Neural crest cell (in vitro differentiated cells): ENCODE measurements around the gene APCDD1. TPM values are rescaled to one million over a fixed set of nuclear protein-coding genes. Genes with fewer than 3 reads are reported as not detected.

Source experiments
- DNase-seq: peaks from one replicate; pipeline ENCODE4 v3.0.0; 2021; ENCODE audit warnings: low read depth, mixed read lengths, low spot score
- H3K27ac Mint-ChIP-seq: one replicate; pipeline ENCODE4 v1.8.0; 2021; ENCODE audit warnings: mild to moderate bottlenecking, mixed read lengths; ENCODE audit not compliant: unreplicated experiment
- H3K27me3 Mint-ChIP-seq: 2 replicates; pipeline ENCODE4 v1.8.0; 2021; ENCODE audit warnings: low read depth, mild to moderate bottlenecking, mixed read lengths
- H3K36me3 Mint-ChIP-seq: 2 replicates; pipeline ENCODE4 v1.8.0; 2021; ENCODE audit warnings: low read depth, mild to moderate bottlenecking, mixed read lengths
- H3K4me1 Mint-ChIP-seq: 2 replicates; pipeline ENCODE4 v1.8.0; 2021; ENCODE audit warnings: mixed read lengths
- H3K4me3 Mint-ChIP-seq: one replicate; pipeline ENCODE4 v1.8.0; 2021; ENCODE audit warnings: mild to moderate bottlenecking, mixed read lengths
- H3K9me3 Mint-ChIP-seq: 2 replicates; pipeline ENCODE4 v1.8.0; 2021; ENCODE audit warnings: mixed read lengths
- total RNA-seq: library from RNA; stranded (reverse); gene quantifications from 2 replicates; pipeline ENCODE4 v1.2.1, GENCODE V29; 2021
- TF ChIP-seq, protein P1 (sequence below): fragments of 200-600 bp; sonication (generic); conservative IDR thresholded peaks from 2 replicates; pipeline ENCODE4 v1.5.0; 2021; ENCODE audit warnings: antibody characterized with exemption, mild to moderate bottlenecking

APCDD1 gene
- total RNA-seq, 1 donor from 2014 or later: 51.9 TPM

GRCh38 chr18:10417191-10417590 is 37.2 kb upstream of the APCDD1 start:
- TF ChIP-seq, protein P1, sequence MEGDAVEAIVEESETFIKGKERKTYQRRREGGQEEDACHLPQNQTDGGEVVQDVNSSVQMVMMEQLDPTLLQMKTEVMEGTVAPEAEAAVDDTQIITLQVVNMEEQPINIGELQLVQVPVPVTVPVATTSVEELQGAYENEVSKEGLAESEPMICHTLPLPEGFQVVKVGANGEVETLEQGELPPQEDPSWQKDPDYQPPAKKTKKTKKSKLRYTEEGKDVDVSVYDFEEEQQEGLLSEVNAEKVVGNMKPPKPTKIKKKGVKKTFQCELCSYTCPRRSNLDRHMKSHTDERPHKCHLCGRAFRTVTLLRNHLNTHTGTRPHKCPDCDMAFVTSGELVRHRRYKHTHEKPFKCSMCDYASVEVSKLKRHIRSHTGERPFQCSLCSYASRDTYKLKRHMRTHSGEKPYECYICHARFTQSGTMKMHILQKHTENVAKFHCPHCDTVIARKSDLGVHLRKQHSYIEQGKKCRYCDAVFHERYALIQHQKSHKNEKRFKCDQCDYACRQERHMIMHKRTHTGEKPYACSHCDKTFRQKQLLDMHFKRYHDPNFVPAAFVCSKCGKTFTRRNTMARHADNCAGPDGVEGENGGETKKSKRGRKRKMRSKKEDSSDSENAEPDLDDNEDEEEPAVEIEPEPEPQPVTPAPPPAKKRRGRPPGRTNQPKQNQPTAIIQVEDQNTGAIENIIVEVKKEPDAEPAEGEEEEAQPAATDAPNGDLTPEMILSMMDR: no peak
- Mint-ChIP-seq H3K27me3 (no peaks in the 10 kb centered on the region), H3K36me3 (peaks cover 3% of the 10 kb centered on the region), H3K27ac (no peak overlapping the region), H3K9me3 (peaks cover 7% of the 10 kb centered on the region), H3K4me1 (peaks cover 16% of the 10 kb centered on the region), H3K4me3 (no peak overlapping the region)
- no peak for DNase-seq

- Mint-ChIP-seq H3K4me3 (no peak overlapping the region), H3K36me3 (peaks cover 3% of the 10 kb centered on the region), H3K9me3 (peaks cover 7% of the 10 kb centered on the region), H3K27me3 (no peaks in the 10 kb centered on the region), H3K4me1 (peaks cover 16% of the 10 kb centered on the region), H3K27ac (no peak overlapping the region)
- DNase-seq: no peak
- TF ChIP-seq, protein P1: no peak
Observed at GRCh38 chr18:10417664-10418063, 36.8 kb upstream of the APCDD1 start.

DNA sequence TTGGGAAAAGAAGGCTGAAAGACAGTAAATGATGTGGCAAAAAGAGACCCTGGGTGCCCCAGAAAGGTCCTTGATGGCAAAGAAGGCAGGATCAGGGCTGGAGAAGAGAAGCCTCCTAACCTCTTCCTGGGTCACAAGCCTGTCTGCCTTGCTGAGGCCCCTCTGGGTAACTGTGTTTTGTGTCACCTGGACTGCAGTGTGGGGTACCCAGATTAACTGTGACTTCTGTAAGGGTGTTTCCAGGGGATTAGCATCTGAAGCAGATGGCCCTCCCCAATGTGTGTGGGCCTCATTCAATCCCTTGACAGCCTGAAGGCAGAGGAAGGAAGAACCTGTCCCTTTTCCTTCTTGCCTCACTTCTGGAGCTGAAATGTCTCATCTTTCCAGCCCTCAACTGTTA is 35.6 kb upstream of the APCDD1 start:
- Mint-ChIP-seq H3K9me3 (peaks cover 7% of the 10 kb centered on the region), H3K4me3 (no peak overlapping the region), H3K4me1 (peaks cover 16% of the 10 kb centered on the region), H3K36me3 (peaks cover 3% of the 10 kb centered on the region), H3K27ac (no peak overlapping the region), H3K27me3 (no peaks in the 10 kb centered on the region)
- DNase-seq: no peak
- TF ChIP-seq, protein P1: no peak

GRCh38 chr18:10419420-10420103 is 34.9 kb upstream of the APCDD1 start:
- Mint-ChIP-seq H3K27me3 (no peaks in the 10 kb centered on the region), H3K4me3 (no peak overlapping the region), H3K9me3 (peaks cover 7% of the 10 kb centered on the region), H3K4me1 (peaks cover 16% of the 10 kb centered on the region), H3K36me3 (peaks cover 3% of the 10 kb centered on the region), H3K27ac (no peak overlapping the region)
- DNase-seq: no peak
- TF ChIP-seq, protein P1: no peak

GRCh38 chr18:10420561-10421352 is 33.7 kb upstream of the APCDD1 start:
- Mint-ChIP-seq H3K4me3 (no peak overlapping the region), H3K36me3 (peaks cover 3% of the 10 kb centered on the region), H3K27me3 (no peaks in the 10 kb centered on the region), H3K4me1 (peaks cover 9% of the 10 kb centered on the region), H3K27ac (no peak overlapping the region), H3K9me3 (peaks cover 7% of the 10 kb centered on the region)
- TF ChIP-seq, protein P1: no peak
- no peak for DNase-seq
